ENCODE data around the gene PCDHA6.
"Not testable (repeated sequence)": the region's sequence is repeated elsewhere in the genome, so short reads cannot be mapped to it uniquely, and the experiment has no call there.

GRCh38 chr5:140849831-140850634, 22.3 kb downstream of the PCDHA6 start:
- not testable (repeated sequence) for TF ChIP-seq EZH2 (IDR thresholded peaks at IDR 0.05; ENCODE audit: low read depth); CTCF (conservative IDR thresholded peaks at IDR 0.05)
